K562 (cell line): ENCODE measurements around the gene BTN3A1. TPM values are rescaled to one million over a fixed set of nuclear protein-coding genes. Genes with fewer than 3 reads are reported as not detected.

Source experiments
- CBX3 ChIP-seq, 2 experiments: IDR thresholded peaks; 1 replicate in 1 of 2; 2 replicates in 1 of 2; pipeline ENCODE4 v1.6.1; 2012; ENCODE audit warnings: inconsistent platforms in 2 of 2, low read length in 2 of 2, borderline replicate concordance in 1 of 2, control low read depth in 1 of 2
- CEBPB ChIP-seq: fragments of 450-650 bp; IDR thresholded peaks from 2 replicates; pipeline ENCODE4 v1.6.1; 2016; ENCODE audit warnings: missing genetic modification characterization, missing compliant biosample characterization
- EP400 ChIP-seq: fragments of 450-650 bp; IDR thresholded peaks from 2 replicates; pipeline ENCODE4 v1.6.1; 2017; ENCODE audit warnings: antibody characterized with exemption, mild to moderate bottlenecking, moderate library complexity
- HMBOX1 ChIP-seq: sonication (generic); IDR thresholded peaks from 2 replicates; pipeline ENCODE4 v1.6.1; 2016
- HNRNPUL1 ChIP-seq: fragments of 200-400 bp; formaldehyde crosslinking; IDR thresholded peaks from 2 replicates; pipeline ENCODE4 v1.6.1; 2017; ENCODE audit warnings: low read length
- IRF2 ChIP-seq: sonication (generic); formaldehyde crosslinking; IDR thresholded peaks from 2 replicates; pipeline ENCODE4 v1.8.1; 2022; ENCODE audit warnings: mild to moderate bottlenecking, missing genetic modification reagents
- IRF9 ChIP-seq: fragments of 450-650 bp; IDR thresholded peaks from 2 replicates; pipeline ENCODE4 v1.6.1; 2016; ENCODE audit warnings: missing biosample characterization, missing genetic modification characterization
- JUN ChIP-seq, 2 experiments: sonication (generic) in 1 of 2; formaldehyde crosslinking in 1 of 2; IDR thresholded peaks; 2 replicates each; pipeline versions ENCODE4 v1.6.1 to v1.8.0; 2012 to 2022; ENCODE audit warnings: borderline replicate concordance in 2 of 2, mild to moderate bottlenecking in 2 of 2, improper control_type of control experiment in 1 of 2, low read depth in 1 of 2, low read length in 1 of 2, missing genetic modification reagents in 1 of 2
- LEF1 ChIP-seq: fragments of 450-650 bp; IDR thresholded peaks from 2 replicates; pipeline ENCODE4 v1.6.1; 2016; ENCODE audit warnings: mild to moderate bottlenecking
- MAFG ChIP-seq: fragments of 450-650 bp; conservative IDR thresholded peaks from 2 replicates; pipeline ENCODE4 v1.6.1; 2016; ENCODE audit warnings: missing genetic modification characterization, missing compliant biosample characterization
- MAFK ChIP-seq: IDR thresholded peaks from 2 replicates; pipeline ENCODE4 v1.6.1; 2011; ENCODE audit warnings: low read length, improper control_type of control experiment
- MAZ ChIP-seq, 2 experiments: fragments of 450-650 bp in 1 of 2; sonication (generic) in 1 of 2; formaldehyde crosslinking; IDR thresholded peaks in 1 of 2; conservative IDR thresholded peaks in 1 of 2; 2 replicates each; pipeline versions ENCODE4 v1.4.0 to v1.5.0; 2020; ENCODE audit warnings: mild to moderate bottlenecking in 1 of 2, missing genetic modification reagents in 1 of 2
- NBN ChIP-seq: fragments of 450-650 bp; IDR thresholded peaks from 2 replicates; pipeline ENCODE4 v1.6.1; 2016; ENCODE audit warnings: low read depth, mild to moderate bottlenecking
- PKNOX1 ChIP-seq: fragments of 450-650 bp; IDR thresholded peaks from 2 replicates; pipeline ENCODE4 v1.6.1; 2016
- PTBP1 ChIP-seq: fragments of 200-400 bp; formaldehyde crosslinking; IDR thresholded peaks from 2 replicates; pipeline ENCODE4 v1.6.1; 2017; ENCODE audit warnings: low read depth, low read length
- RBM25 ChIP-seq: fragments of 200-400 bp; formaldehyde crosslinking; IDR thresholded peaks from 2 replicates; pipeline ENCODE4 v1.6.1; 2018; ENCODE audit warnings: low read length, low read depth, moderate library complexity; ENCODE audit not compliant: severe bottlenecking
- SMARCA4 ChIP-seq: fragments of 450-650 bp; IDR thresholded peaks from 2 replicates; pipeline ENCODE4 v1.6.1; 2016
- SOX6 ChIP-seq: fragments of 450-650 bp; IDR thresholded peaks from 2 replicates; pipeline ENCODE4 v1.6.1; 2014; ENCODE audit warnings: mild to moderate bottlenecking
- STAT5A ChIP-seq: IDR thresholded peaks from 2 replicates; pipeline ENCODE4 v1.6.1; 2012; ENCODE audit warnings: low read length, inconsistent platforms, borderline replicate concordance
- ZNF316 ChIP-seq: fragments of 450-650 bp; IDR thresholded peaks from 2 replicates; pipeline ENCODE4 v1.6.1; 2016
- ZNF668 ChIP-seq: fragments of 250-450 bp; sonication (Bioruptor Pico); IDR thresholded peaks from 2 replicates; pipeline ENCODE4 v1.8.0; 2022; ENCODE audit warnings: mild to moderate bottlenecking, inconsistent platforms
- polyA plus RNA-seq, 8 experiments: library from polyadenylated mRNA; depleted of rRNA in 4 of 8; stranded (reverse) in 5 of 8; unstranded in 3 of 8; fragments of >200 nt; fragmentation: Nextera tagmentation in 2 of 8; fragmentation: Illumina TruSeq in 1 of 8; extraction: Ambion mirVana in 2 of 8; extraction: Trizol in 1 of 8; gene quantifications; 2 replicates each; pipeline versions ENCODE4 v1.2.1 to v1.2.3, GENCODE V29; 2011 to 2014; ENCODE audit warnings: inconsistent platforms in 1 of 8, missing spikeins in 1 of 8
- total RNA-seq, 7 experiments: library from RNA; depleted of rRNA in 6 of 7; stranded (reverse); fragments of >200 nt in 6 of 7; fragmentation: Illumina TruSeq in 2 of 7; extraction: Trizol in 2 of 7; gene quantifications; 2 replicates each; pipeline versions ENCODE4 v1.2.1 to v1.2.3, GENCODE V29; 2011 to 2021; ENCODE audit warnings: low replicate concordance in 1 of 7
- TF ChIP-seq, protein P1 (sequence below), 2 experiments: fragments of 450-650 bp; IDR thresholded peaks; 2 replicates each; pipeline ENCODE4 v1.6.1; 2016
- TF ChIP-seq, protein P2 (sequence below): fragments of 450-650 bp; formaldehyde crosslinking; IDR thresholded peaks from 2 replicates; pipeline ENCODE4 v1.4.0; 2022; ENCODE audit warnings: missing genetic modification characterization

The BTN3A1 gene
- total and polyA plus RNA-seq, 9 of the 15 experiments (the other 6 are each of a cell fraction or from before 2014, with no cell fraction given) = 0.84 to 8.5 (median 3.9) TPM

DNA sequence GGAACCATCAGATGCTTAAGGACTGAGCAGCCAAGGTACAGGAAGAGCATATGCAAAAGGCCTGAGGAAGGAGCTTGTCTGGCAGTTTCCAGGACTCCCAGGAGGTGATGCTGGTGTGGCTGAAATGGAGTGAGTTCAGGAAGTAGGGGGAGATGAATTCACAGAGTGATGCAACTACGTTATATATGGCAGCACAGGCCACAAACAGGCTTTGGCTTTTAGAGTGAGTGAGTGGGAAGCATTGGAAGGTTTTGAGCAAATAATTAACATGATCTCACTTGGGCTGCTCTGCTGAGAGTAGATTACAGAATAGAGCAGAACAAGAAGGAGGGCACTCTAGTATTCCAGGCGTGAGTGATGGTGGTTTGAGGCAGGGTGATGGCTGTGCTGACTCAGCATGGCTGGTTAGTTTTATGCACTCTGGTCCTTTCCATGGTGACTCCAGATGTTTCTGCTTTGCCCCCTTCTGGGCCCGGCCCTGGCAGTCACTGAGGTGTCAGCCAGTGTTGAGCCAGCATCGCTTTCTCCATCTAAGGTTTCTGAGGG is 12.7 kb upstream of the BTN3A1 start (continued):
- TF ChIP-seq SOX6 = peak; percentile 46; the same call in 1 of the 2 replicates
- 0 out of 2 replicates have a peak, but pooled peaks have one; percentile 29 for TF ChIP-seq ZNF668
- TF ChIP-seq RBM25 = peak; percentile 95
- peak; percentile 93 for TF ChIP-seq CEBPB (tag)
- peak; percentile 97 for TF ChIP-seq MAFG (tag)
- peak; percentile 84 for TF ChIP-seq NBN
- peak; percentile 46; the same call in 1 of the 2 replicates for TF ChIP-seq SMARCA4
- no peak for TF ChIP-seq STAT5A
- TF ChIP-seq MAZ (CRISPR knock-in tag; conservative IDR thresholded peaks at IDR 0.05 in 1 of 2, IDR thresholded peaks at IDR 0.05 in 1 of 2) = no peak
- TF ChIP-seq IRF2 (CRISPR knock-in tag) = no peak
- TF ChIP-seq CBX3 (IDR thresholded peaks at IDR 0.05; ENCODE audit: borderline replicate concordance in 1 of 2, low read length in 2 of 2) = 0 out of 3 replicates have a peak, but pooled peaks of 1 of the 2 experiments have one; percentile 40
- TF ChIP-seq LEF1 = no peak
- TF ChIP-seq, protein P1, sequence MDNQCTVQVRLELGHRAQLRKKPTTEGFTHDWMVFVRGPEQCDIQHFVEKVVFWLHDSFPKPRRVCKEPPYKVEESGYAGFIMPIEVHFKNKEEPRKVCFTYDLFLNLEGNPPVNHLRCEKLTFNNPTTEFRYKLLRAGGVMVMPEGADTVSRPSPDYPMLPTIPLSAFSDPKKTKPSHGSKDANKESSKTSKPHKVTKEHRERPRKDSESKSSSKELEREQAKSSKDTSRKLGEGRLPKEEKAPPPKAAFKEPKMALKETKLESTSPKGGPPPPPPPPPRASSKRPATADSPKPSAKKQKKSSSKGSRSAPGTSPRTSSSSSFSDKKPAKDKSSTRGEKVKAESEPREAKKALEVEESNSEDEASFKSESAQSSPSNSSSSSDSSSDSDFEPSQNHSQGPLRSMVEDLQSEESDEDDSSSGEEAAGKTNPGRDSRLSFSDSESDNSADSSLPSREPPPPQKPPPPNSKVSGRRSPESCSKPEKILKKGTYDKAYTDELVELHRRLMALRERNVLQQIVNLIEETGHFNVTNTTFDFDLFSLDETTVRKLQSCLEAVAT (IDR thresholded peaks at IDR 0.05) = peak; percentile 46 to 52; a peak in 2 of 4 replicates
- TF ChIP-seq, protein P2, sequence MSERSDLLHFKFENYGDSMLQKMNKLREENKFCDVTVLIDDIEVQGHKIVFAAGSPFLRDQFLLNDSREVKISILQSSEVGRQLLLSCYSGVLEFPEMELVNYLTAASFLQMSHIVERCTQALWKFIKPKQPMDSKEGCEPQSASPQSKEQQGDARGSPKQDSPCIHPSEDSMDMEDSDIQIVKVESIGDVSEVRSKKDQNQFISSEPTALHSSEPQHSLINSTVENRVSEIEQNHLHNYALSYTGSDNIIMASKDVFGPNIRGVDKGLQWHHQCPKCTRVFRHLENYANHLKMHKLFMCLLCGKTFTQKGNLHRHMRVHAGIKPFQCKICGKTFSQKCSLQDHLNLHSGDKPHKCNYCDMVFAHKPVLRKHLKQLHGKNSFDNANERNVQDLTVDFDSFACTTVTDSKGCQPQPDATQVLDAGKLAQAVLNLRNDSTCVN (CRISPR knock-in tag) = no peak
- TF ChIP-seq HMBOX1 = peak; percentile 73; the same call in 1 of the 2 replicates
- TF ChIP-seq ZNF316 = peak; percentile 99
- TF ChIP-seq EP400 = peak; percentile 66; the same call in 1 of the 2 replicates
- TF ChIP-seq HNRNPUL1 = no peak
- TF ChIP-seq PTBP1 = peak; percentile 97
- TF ChIP-seq IRF9 (tag) = peak; percentile 58; the same call in 1 of the 2 replicates
- TF ChIP-seq JUN (IDR thresholded peaks at IDR 0.05; ENCODE audit: borderline replicate concordance, low read depth, low read length) = peak; percentile 60
- TF ChIP-seq JUN (CRISPR knock-in tag; IDR thresholded peaks at IDR 0.05; ENCODE audit: borderline replicate concordance) = no peak
- TF ChIP-seq MAFK = peak; percentile 96
- TF ChIP-seq PKNOX1 = peak; percentile 46; the same call in 1 of the 2 replicates
